HG02588 (cell line): ENCODE data around the gene ZNF837.

Experiments
- ATAC-seq: cut with Tn5 transposase; IDR thresholded peaks from one replicate; pipeline ENCODE4 v1.9.1; 2021; ENCODE audit warnings: mild to moderate bottlenecking, moderate library complexity; ENCODE audit not compliant: unreplicated experiment

The ZNF837 gene

GRCh38 chr19:58326501-58326913, 54.3 kb downstream of the ZNF837 start:
- ATAC-seq, result no peak

GRCh38 chr19:58325311-58326022, 55.4 kb downstream of the ZNF837 start:
- ATAC-seq, result no peak

GRCh38 chr19:58319241-58319640, 61.6 kb downstream of the ZNF837 start:
- ATAC-seq, result no peak

GRCh38 chr19:58318297-58318696, 62.5 kb downstream of the ZNF837 start:
- ATAC-seq, result no peak
